ENCODE data around the gene PCP2. TPM values are rescaled to one million over a fixed set of nuclear protein-coding genes. Genes with fewer than 3 reads are reported as not detected.

Gene PCP2
- total RNA-seq, 4 donors from 2014 or later, result not detected

- Histone ChIP-seq H3K27ac (peak overlapping the region in 1 of 2 donors; percentile 90), H3K36me3 (no peaks in the 10 kb centered on the region), H3K4me1 (peaks cover 0 to 10% of the 10 kb centered on the region in 2 donors), H3K27me3 (no peaks in the 10 kb centered on the region), H3K4me3 (peak overlapping the region; percentile 96 to 99), H3K9me3 (no peaks in the 10 kb centered on the region)
- intact Hi-C loops (cut with DNase I; ENCODE audit: low total_unique reads), result no loop called here
- no peak for TF ChIP-seq CTCF (IDR thresholded peaks at IDR 0.05)
- no peak for TF ChIP-seq POLR2A (IDR thresholded peaks at IDR 0.05)
- DNase-seq, result no peak
Measured at GRCh38 chr19:7679771-7680605, 46.5 kb upstream of the PCP2 start.

DNA sequence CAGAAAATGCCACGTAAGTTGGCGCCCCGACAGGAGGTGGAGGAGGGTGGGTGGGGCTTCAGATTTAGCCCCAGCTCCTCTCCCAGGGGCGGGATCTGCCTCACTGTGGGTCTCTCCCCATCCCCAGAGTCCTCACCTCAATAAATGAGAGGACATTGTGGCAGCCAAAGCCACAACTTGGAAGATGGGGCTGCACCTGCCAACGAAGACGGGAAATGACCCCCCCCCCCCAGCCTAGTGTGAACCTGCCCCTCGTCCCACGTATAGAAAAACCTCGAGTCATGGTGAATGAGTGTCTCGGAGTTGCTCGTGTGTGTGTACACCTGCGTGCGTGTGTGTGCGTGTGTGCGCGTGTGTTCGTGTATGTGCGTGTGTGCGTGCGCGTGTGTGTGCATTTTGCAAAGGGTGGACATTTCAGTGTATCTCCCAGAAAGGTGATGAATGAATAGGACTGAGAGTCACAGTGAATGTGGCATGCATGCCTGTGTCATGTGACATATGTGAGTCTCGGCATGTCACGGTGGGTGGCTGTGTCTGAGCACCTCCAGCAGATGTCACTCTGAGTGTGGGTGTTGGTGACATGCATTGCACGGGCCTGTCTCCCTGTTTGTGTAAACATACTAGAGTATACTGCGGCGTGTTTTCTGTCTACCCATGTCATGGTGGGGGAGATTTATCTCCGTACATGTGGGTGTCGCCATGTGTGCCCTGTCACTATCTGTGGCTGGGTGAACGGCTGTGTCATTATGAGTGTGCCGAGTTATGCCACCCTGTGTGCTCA lies 45.6 kb upstream of the PCP2 start:
- intact Hi-C loops (cut with DNase I; ENCODE audit: low total_unique reads), result no loop called here
- peaks cover 0 to 10% of the 10 kb centered on the region in 2 donors for H3K4me1 ChIP-seq
- no peak for DNase-seq
- TF ChIP-seq CTCF (IDR thresholded peaks at IDR 0.05) (no peak), POLR2A (IDR thresholded peaks at IDR 0.05) (no peak)
- no peaks in the 10 kb centered on the region for H3K27me3 ChIP-seq
- H3K9me3 ChIP-seq, result no peaks in the 10 kb centered on the region
- H3K36me3 ChIP-seq, result no peaks in the 10 kb centered on the region
- no peak overlapping the region for H3K4me3 ChIP-seq
- H3K27ac ChIP-seq, result no peak overlapping the region

GRCh38 chr19:7677669-7678311 lies 44.3 kb upstream of the PCP2 start:
- no peak for TF ChIP-seq POLR2A (IDR thresholded peaks at IDR 0.05)
- no peak for TF ChIP-seq CTCF (IDR thresholded peaks at IDR 0.05)
- Histone ChIP-seq H3K9me3 (no peaks in the 10 kb centered on the region), H3K27ac (no peak overlapping the region), H3K36me3 (no peaks in the 10 kb centered on the region), H3K4me3 (no peak overlapping the region), H3K27me3 (no peaks in the 10 kb centered on the region), H3K4me1 (peaks cover 0 to 10% of the 10 kb centered on the region in 2 donors)
- DNase-seq, result no peak
- intact Hi-C loops (cut with DNase I; ENCODE audit: low total_unique reads), result no loop called here

GRCh38 chr19:7676854-7677253 lies 43.3 kb upstream of the PCP2 start, which contains the start of gene MCEMP1:
MCEMP1 (plus strand) TSS chr19:7677090; CDS start chr19:7677121, 31 bp downstream.
- TF ChIP-seq POLR2A (IDR thresholded peaks at IDR 0.05), result no peak
- H3K27me3 ChIP-seq, result no peaks in the 10 kb centered on the region
- H3K4me1 ChIP-seq, result peaks cover 0 to 5% of the 10 kb centered on the region in 2 donors
- H3K27ac ChIP-seq, result no peak within 1 kb of the TSS
- DNase-seq, result no peak
- intact Hi-C loops (cut with DNase I; ENCODE audit: low total_unique reads), result no loop called here
- no peaks in the 10 kb centered on the region for H3K9me3 ChIP-seq
- no peak within 1 kb of the TSS for H3K4me3 ChIP-seq
- H3K36me3 ChIP-seq, result no peaks in the 10 kb centered on the region

- intact Hi-C loops (cut with DNase I; ENCODE audit: low total_unique reads), result no loop called here
- no peak for DNase-seq
Measured at GRCh38 chr19:7676376-7676775, 42.9 kb upstream of the PCP2 start.

More at GRCh38 chr19:7676376-7676775, 42.9 kb upstream of the PCP2 start:
- Histone ChIP-seq H3K27me3 (no peaks in the 10 kb centered on the region), H3K4me3 (no peak overlapping the region), H3K9me3 (no peaks in the 10 kb centered on the region), H3K27ac (no peak overlapping the region), H3K4me1 (peaks cover 0 to under 1% of the 10 kb centered on the region in 2 donors), H3K36me3 (no peaks in the 10 kb centered on the region)
- no peak for TF ChIP-seq POLR2A (IDR thresholded peaks at IDR 0.05)
- TF ChIP-seq CTCF (IDR thresholded peaks at IDR 0.05), result no peak

Measured in uterus (tissue), 4 donors.